T-helper 1 cell (primary cell): Measurements from ENCODE around the gene GAS6.
A peak's percentile ranks its signal among the peaks of the same experiment; 100 is the strongest.

ENCODE experiments used
- DNase-seq, 5 donors: peaks; one replicate each; pipeline ENCODE4 v3.0.0-alpha.2; 2012 to 2020

The GAS6 gene

DNA sequence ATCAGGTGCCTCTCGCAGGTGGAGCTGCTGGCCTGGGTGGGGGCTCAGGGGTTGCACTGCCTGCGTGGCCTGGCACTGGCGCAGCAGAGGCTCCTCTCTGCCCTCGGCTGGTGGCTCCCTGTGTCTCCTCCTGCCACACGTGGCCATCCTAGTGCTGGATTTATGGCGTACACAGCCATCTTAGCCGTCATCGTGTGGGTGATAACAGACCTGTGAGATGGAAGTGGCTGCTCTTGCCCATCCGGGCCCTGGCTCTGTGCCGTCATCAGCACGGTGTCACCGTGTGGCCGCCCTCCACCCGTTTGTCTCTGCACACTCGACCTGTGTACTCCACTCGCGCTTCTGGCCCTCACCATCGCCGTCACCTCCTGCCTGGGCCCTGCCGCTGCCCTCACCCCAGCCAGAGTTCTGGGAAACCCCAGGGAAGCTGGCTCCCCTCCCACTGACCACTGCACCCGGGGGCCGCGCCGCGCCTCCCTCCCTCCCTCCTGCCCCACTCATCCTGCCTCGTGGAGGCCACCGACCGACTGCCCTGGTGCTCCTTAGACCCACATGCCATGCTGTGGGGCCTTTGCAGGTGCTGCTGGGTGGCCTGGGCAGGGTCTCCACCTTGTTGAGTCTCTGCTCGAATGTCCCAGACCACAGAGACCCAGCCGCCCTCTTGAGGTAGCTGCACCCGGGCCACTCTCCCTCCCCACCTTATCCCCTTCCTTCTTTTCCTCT, 75.3 kb downstream of the GAS6 start:
- no peak for DNase-seq

DNA sequence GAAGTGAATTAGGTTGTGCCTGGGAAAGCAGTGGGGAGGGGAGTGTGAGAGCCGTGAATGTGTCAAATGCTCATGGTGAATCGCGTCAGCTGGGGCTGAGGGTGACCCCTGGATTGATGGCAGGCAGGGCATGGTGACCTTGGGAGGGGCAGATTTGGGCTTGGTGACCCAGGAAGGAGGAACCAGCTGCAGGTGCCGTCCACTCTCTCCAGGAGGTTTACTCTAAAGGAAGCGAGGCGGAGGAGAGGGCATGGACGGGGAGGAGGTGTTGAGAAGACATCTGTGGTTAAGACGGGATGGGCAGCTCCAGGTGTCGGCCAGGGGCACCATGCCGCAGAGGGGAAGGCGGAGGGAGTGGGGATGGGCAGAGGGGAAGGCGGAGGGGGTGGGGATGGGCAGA, 76.2 kb downstream of the GAS6 start:
- DNase-seq: no peak

DNA sequence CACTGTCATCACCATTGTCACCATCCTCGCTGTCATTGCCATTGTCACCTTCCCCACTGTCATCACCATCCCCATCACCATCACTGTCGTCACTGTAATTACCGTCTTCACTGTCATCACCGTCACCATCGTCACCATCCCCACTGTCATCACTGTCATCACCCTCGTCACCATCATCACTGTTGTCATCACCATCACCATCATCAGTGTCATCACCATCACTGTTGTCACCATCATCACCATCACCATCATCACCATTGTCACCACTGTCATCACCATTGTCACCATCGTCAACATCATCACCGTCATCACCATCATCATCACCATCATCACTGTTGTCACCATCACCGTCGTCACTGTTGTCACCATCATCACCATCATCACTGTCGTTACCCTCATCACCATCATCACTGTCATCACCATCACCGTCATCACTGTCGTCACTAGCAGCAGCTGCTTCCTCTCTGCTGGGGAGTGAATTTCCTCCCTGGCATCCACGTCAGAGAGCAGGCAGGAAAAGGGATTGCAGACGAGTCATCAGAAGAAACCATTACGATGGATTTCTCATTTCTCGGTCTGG, 77.5 kb downstream of the GAS6 start:
- DNase-seq: no peak

DNA sequence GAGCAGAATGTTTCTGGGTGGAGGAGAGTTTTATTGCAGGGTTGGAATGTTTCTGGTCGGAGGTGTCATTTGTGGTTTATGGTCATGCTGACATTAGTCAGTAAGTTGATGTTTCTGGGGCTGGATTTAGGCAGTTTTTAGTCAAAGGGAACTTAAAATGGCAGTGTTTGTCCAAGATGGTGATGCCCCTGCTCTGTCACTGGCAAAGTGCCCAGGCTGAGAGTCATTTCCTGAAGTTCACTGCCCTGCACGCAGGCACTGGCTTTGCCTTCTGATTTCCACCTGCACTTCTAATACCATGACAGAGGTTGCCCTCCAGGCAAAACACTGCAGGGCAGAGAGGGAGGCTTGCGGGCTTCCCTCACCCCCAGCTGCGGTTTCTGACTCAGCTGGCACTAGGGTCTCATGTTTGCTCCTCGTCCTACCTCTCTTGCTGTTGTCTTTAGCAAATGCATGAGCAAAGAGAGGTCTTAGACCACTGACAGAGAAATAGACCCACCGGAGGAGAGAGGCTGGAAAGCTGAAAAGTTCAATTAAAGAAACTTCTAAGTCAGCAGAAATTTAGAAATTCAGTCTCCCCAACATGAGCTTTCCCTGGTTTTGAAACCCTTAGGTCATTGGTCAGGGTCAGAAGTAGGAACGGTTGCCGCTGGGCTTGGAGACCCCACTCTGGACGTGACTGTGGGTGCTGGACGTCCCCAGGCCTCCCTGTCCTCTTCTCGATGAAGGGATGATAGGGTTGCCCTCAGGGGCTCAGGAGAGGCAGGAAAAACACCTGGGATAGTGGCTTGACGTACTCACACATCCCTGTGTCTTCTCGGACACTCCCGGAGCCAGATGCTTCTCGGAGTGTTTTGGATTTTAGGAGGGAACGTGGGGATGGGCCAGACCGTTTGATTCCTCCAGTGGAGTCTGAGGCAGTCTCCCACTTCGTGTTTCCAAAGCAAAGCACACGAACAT, 78.5 kb downstream of the GAS6 start:
- DNase-seq: no peak

DNA sequence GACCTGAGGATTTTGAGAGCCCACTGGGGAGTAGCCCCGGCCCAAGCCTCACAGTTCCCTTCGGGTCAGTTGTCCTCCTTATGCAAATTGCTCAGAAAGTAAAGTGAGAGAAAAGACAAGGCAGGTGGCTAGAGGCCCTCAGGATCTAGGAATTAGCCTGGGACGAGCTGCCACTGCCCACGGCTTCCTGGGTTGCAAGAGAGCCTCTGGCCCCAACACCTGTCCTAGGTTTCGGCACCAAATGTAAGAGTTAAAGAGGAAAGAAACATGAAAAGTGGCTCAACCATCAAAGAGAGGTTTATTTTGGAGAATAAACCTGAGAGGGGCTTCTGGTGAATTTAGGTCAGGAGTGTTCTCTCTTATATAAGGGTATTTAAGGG, 79.2 kb downstream of the GAS6 start:
- no peak for DNase-seq

DNA sequence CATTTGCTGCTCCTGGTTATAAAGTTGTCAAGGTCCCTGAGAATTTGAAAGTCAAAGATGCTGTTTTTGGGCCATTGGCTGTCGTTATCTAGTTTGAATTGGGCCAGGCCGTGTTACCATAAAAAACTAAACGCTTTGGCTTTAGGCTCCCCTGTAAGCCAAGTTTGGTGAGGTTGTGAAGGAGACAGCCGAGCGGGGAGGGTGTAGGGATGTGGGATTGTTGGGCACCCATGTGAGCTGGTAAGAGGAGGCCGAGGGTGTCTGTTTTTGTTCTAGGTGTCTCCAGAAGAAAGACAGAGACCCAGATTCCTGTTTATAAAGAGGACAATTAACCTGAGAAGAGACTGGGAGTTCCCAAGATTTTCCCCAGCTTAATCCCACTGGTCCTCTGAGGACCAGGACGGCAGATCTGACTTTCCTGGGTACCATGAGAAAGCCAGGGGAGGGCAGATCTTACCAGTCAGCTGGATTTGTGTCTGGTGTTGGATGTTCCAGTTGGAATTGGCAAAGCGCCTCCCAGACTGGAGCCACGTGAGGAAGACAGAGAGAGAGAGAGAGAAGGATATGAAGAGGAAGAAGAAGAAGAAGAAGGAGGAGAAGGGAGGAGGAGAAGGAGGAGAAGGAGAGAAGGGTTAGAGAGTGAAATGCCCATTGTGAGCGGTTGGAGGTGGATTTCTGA, 79.8 kb downstream of the GAS6 start:
- no peak for DNase-seq

DNA sequence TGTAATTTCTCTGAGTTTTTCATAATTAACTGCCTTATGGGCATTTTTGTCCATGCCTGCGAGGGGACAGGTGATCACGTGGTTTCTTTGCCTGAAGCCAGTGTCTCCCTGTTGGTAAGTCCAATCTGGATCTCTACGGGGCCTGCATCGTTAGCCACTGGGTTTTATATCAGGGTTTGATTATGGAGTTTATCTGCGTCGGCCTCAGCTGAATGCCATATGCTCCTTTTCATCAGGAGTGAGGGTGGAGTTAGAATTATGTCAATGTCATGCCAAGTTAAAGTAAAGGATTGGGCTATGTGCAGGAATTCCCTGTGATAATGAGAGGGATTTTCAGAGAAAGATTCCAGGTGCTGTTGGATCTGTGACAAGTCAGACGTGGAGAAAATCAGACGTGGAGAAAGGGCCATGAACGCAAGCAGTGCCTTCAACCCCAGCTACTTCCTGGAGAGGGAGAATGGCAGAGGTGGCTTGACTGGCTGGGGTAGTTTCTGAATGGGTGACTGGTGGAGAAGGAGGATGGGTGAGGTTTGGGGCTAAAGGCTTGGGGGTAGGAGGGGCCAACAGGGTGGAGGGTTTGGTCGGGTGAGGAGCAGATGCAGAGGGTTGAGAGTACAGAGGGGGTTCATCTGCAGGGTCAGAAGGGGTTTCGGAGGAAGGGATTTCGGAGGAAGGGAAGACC, 80.5 kb downstream of the GAS6 start:
- no peak for DNase-seq

DNA sequence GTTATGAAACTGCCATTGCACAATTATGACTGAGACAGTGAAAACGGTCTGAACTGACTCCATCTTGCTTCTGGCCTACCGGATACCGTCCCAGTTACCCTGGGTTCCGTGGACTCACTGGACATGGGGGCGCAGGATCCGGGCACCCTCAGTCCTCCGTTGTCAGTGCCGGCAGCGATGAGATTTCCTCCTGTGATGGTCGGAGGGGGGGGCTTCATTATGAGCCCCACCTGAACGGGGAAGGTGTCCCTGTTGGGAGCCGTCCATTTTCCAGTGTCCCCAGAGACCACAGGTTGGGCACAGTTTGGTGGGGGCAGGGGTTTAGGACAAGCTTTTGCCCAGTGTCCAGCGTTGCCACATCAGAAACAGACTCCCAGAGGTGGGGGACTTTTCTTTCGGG, 81.4 kb downstream of the GAS6 start:
- no peak for DNase-seq

DNA sequence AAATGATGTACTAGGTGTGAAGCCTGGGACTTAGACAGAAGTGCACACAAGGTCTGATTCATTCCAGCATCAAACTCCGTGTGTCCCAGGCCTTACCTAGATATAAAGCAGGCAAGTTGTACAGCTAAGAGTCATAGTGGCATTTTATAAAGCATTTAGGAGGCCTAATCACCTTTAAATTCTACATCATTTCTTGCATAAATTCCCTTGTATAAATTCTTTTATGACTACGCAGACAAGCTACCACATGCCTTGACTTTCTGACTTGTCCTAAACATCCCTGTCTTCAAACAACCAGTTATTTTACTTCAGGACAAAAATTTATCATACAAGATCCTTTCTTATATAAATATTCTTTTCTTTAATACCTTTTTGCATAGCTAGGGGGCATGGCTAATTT, 82.3 kb downstream of the GAS6 start:
- DNase-seq: no peak

DNA sequence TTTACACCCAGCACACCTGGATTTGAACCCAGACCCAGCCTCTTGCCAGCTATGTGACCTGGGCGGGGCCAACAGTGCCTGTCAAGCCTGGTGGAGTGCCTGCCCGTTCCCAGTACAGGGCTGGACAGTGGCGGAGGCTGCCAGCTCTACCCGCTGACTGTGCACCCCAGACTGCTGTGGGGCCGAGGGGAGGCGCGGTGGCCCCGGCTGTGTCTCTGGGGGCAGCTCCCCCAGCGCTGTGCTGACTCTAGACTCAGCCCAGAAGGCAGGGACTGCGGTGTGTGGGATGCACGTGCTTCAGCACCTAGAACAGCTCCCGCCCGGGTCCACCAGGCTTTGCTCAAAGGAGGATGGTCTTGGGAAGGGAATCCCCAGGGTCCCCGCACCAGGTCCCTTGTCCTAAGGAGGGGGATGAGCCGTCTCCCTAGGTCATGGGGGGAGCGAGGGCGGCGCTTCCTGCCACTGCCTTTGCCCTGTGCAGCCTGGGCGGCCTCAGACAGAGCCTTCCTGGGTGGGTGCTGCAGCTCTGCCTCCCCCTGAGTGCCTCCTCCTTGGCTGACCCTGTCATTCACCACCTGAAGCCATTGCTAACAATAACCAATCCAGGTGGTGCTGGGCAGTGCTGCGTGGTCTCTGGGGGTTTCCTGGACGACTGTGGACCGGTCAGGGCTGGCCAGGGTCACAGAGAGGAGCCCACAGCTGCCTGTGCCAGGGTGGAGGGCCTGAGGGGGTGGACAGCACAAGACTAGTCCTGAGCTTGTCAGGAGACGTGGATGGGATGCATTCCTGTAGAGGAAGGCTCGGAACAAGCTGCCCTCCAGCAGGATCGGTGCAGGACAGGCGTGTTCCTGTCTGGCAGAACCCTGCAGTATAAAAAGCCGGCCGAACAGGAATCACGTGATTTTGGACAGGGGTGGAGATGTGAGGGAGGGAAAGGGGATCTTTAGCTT, 86.3 kb downstream of the GAS6 start:
- DNase-seq: no peak

DNA sequence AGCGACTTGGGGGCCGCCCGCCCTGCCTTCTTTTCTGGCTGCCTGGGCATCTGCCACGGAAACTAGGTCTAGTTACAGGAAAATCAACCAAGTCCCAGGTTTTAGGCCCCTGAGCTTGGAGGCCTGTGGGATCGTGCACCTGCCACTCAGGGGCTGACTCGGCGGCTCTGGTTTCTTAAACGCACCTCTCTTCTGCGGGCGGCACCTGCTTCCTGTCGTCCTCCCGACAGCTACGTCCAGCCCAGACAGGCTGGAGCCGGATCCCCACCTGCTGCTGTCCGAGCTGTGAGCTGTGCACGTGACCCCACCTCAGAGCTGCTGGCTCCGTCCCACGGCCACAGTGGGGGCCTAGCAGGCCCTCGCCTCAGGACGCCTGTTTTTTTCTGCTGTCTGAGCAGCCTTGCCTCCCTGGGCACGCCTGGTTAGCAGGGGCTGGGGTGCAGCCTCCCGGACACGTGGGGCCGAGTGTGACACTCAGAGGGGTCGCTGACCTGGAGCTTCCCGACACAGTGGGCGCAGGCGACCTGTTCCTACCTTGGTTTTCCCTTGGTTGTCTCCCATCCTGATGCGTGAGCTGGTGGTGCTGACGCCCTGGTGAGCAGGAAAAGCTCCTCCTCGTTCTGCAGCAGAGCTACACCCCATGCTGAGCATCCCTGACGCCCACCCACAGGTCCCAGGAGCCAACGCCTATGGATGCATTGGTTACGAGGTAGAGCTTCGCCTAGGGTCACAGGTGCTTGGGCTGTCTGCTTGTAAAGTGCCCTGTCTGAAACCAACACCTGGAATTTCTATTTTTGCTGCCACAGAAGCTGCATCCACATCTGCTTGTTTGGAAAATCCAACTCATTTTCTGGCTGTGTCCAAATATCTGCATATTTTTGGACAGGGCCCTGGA, 87.4 kb downstream of the GAS6 start:
- no peak for DNase-seq

DNA sequence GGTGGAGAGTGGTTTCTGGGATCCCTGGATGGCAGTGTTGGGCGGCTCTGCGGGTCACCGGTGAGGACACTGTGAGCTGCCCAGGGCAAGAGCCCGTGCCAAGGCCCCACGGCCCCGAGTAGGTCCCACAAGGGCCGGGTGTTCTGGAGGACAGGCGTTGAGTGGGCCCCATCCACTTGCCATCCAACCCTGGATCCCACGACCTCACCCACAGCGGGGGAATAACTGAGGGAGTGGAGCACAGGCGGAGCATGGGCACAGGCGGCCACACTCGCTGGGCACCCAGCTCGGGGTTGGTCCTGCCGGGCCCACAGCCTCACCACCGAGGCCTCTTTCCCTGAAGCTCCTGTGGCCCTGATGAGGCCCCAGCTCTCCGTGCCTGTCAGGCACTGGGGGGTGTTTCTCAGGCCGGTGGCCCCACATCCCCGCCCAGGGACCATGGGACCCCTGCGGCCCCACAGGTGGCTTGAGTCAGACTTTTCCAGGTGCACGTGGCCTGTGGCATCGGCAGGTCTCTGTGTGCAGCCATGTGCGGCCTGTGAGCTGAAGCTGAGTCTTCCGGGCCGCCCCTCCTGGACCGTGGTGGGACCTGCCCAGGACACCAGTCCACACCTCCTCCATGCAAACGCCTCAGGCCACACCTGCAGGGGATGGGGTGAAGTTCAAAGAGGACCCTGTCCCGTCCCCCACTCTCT, 88.3 kb downstream of the GAS6 start:
- DNase-seq: no peak

DNA sequence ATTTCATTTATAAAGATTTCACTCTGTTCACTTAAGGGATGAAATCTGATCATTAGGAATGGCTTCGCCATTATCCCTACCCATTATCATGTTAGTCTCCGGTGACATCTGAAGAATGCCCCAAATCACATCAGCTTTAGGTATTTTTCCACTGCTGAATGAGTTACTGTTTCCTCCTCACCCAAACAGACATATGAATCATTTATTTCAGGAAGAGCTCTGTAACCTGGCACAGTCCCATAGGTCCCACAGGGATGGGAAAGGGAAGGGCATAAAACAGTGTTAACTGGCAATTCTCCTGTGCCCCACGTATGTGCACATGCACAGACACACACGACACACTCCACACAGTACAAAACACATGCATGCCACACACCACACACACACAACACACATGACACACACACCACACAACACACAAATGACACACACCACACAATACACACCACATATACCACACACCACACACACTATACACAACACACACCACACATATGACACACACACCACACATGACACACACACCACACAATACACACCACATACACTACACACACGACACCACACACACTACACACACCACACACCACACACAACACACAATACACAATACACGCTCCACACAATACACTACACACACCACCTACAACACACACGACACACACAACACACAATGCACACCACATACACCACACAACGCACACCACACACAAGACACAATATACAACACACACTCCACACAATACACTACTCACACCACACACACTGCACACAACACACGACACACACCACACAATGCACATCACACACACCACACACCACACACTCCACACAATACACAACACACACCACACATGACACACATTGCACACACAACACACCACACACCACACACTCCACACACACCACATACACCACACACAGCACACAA, 89.4 kb downstream of the GAS6 start:
- DNase-seq: no peak

DNA sequence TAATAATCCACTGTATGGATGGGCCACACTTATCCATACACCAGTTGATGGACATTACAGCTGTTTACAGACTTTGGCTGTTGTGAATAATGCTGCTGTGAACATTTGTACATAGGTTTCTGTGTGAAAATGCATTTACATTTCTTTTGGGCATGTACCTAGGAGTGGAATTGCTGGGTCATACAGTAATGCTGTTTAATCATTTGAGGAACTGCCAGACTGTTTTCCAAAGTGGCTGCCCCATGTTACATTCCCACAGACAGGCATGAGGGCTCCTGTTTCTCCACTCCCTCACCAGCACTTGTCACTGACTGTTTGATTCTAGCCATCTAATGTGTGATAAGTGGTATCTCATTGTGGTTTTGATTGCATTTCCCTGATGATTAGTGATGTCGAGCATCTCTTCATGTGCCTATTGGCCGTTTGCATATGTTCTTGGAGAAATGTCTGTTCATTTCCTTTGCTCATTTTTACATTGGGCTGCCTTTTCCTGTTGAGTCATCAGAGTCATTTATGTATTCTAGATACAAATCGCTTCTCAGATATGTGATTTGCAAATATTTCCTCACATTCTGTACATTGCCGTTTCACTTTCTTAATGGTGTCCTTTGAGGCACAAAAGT, 92.1 kb downstream of the GAS6 start:
- peak in 1 of 5 donors; percentile 69 for DNase-seq

DNA sequence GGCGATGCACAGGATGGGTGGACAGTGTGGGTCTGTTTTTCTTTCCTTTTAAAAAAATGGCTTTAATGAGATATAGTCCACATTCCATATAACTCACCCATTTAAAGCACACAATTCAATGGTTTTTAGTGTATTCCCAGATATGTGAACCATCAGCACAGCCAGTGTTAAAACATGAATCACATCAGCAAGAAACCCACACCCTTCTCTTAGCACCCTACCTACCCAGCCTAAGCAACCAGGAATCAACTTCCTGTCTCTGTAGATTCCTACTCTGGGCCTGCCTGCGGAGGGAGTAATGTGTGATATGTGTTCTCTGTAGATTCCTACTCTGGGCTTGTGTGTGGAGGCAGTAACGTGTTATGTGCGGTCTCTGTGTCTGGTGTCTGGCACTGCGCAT, 92.9 kb downstream of the GAS6 start:
- DNase-seq: no peak
